Islet of Langerhans (tissue), 1 donor: ENCODE results near the gene OR52E6.

ENCODE experiments used
- FAIRE-seq: peaks from one replicate; lab custom pipeline; 2011; peaks lifted over from hg19 to GRCh38; lab: Jason Lieb, UNC

OR52E6 gene

GRCh38 chr11:5841797-5842196, at the start of gene OR52E6:
Gene OR52E6 (minus strand): TSS chr11:5841897. CDS start chr11:5841897, 0 bp downstream.
- FAIRE-seq, result no peak

GRCh38 chr11:5891216-5891800, 49.6 kb upstream of the OR52E6 start:
- peak; percentile 93 for FAIRE-seq

- FAIRE-seq, result no peak
These were observed 46.0 kb upstream of the OR52E6 start for GRCh38 chr11:5887661-5888060.

GRCh38 chr11:5887172-5887571, 45.5 kb upstream of the OR52E6 start:
- FAIRE-seq, result no peak

GRCh38 chr11:5881756-5882155, 40.1 kb upstream of the OR52E6 start:
- FAIRE-seq, result no peak

GRCh38 chr11:5880329-5880728, 38.6 kb upstream of the OR52E6 start, which contains the start of gene OR52E4:
Gene OR52E4 (plus strand): TSS chr11:5880629. CDS start chr11:5884293, 3,664 bp downstream.
- no peak for FAIRE-seq

GRCh38 chr11:5878564-5878963, 36.9 kb upstream of the OR52E6 start:
- FAIRE-seq, result no peak

- no peak for FAIRE-seq
These were observed 24.1 kb upstream of the OR52E6 start for GRCh38 chr11:5865826-5866225.

GRCh38 chr11:5857590-5857989, 15.9 kb upstream of the OR52E6 start, which contains the start of gene OR52E8:
Gene OR52E8 (minus strand): TSS chr11:5857690. CDS start chr11:5857690, 0 bp downstream.
- no peak for FAIRE-seq

GRCh38 chr11:5851002-5851401, 9.3 kb upstream of the OR52E6 start:
- FAIRE-seq, result no peak

GRCh38 chr11:5847711-5848110, 6.0 kb upstream of the OR52E6 start:
- FAIRE-seq, result no peak

GRCh38 chr11:5846701-5847100, 5.0 kb upstream of the OR52E6 start:
- FAIRE-seq, result no peak

GRCh38 chr11:5837695-5838094, 4.0 kb downstream of the OR52E6 start:
- FAIRE-seq, result no peak

GRCh38 chr11:5833446-5833845, 8.3 kb downstream of the OR52E6 start:
- FAIRE-seq, result no peak

GRCh38 chr11:5831196-5831829, 10.4 kb downstream of the OR52E6 start:
- no peak for FAIRE-seq

- no peak for FAIRE-seq
These were observed 23.3 kb downstream of the OR52E6 start for GRCh38 chr11:5818245-5818886.

- no peak for FAIRE-seq
These were observed 26.2 kb downstream of the OR52E6 start for GRCh38 chr11:5815534-5815933.

- no peak for FAIRE-seq
These were observed 31.5 kb downstream of the OR52E6 start for GRCh38 chr11:5809905-5810795.

GRCh38 chr11:5809122-5809519, 32.6 kb downstream of the OR52E6 start:
- FAIRE-seq, result no peak

GRCh38 chr11:5808500-5809121, 33.1 kb downstream of the OR52E6 start, which contains the start of gene OR52N2:
Gene OR52N2 (plus strand): TSS chr11:5808924. CDS start chr11:5820336, 11,412 bp downstream.
- peak; percentile 21 for FAIRE-seq

- no peak for FAIRE-seq
These were observed 34.1 kb downstream of the OR52E6 start for GRCh38 chr11:5807580-5807979.

- no peak for FAIRE-seq
These were observed 37.7 kb downstream of the OR52E6 start for GRCh38 chr11:5803982-5804381.
